ENCODE data around the gene ART4. TPM values are rescaled to one million over a fixed set of nuclear protein-coding genes. Genes with fewer than 3 reads are reported as not detected.
A peak's percentile ranks its signal among the peaks of the same experiment; 100 is the strongest.

The ART4 gene
- total RNA-seq, 3 donors from 2014 or later: not detected

DNA sequence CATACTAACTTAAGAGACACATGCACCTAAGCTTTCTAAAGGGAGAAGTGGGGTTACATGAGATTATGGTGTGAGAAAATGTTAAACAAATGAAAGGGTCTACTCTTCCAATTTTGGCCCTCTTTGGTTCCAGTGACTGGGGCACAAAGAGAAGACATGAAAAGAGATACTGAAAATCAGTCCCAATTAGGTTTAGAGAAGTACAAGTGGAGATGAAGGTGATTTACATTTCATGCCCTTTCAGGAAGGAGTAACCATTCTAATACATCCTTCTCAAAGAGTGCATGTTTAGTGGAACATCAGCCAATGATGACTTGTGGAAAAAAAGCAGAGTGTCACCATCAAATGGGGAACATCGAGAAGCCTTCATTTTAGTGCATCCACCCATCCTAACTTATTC is 27.9 kb upstream of the ART4 start:
- peaks cover 6% of the 10 kb centered on the region for H3K27me3 Mint-ChIP-seq (ENCODE audit: low read depth)
- peaks cover 6% of the 10 kb centered on the region for H3K9me3 Mint-ChIP-seq
- peaks cover 1% of the 10 kb centered on the region for H3K36me3 Mint-ChIP-seq (ENCODE audit: insufficient read depth)
- DNase-seq (no peak), ATAC-seq (no peak)
- no peaks in the 10 kb centered on the region for H3K4me1 Mint-ChIP-seq (ENCODE audit: low read depth)
- H3K4me3 Mint-ChIP-seq: no peak overlapping the region

DNA sequence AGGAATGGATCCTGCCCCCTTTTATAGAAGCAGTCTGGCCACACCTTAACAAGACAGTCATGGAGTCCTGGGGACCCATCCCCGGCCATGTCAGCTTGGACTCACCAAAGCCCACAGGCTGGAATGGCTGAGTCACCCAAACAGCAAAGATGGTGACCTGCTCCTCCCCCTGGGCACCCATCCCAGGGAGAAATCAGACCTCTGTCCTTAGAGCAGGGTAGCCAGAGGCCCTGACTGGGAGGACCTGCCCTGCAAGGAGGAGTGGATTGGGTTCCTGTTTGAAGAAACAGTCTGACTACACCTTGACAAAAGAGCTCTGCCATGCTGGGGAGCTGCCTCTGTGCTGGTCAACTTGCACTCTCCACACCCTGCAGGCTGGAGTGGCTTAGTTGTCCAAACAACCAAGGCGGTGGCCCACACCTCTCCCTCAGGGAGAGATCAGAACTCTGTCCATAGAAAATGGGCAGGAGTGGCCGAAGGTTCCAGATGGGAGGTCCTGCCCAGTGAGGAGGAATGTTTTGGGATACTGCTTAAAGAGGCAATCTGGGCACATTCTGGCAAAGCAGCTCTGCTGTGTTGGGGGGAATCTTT is 25.7 kb upstream of the ART4 start:
- DNase-seq (no peak), ATAC-seq (no peak)
- Mint-ChIP-seq H3K27me3 (ENCODE audit: low read depth) (peaks cover 6% of the 10 kb centered on the region), H3K36me3 (ENCODE audit: insufficient read depth) (peaks cover 1% of the 10 kb centered on the region), H3K4me1 (ENCODE audit: low read depth) (no peaks in the 10 kb centered on the region), H3K9me3 (peaks cover 6% of the 10 kb centered on the region), H3K4me3 (no peak overlapping the region)

GRCh38 chr12:14860490-14860889 is 17.2 kb upstream of the ART4 start:
- no peak overlapping the region for H3K4me3 Mint-ChIP-seq
- ATAC-seq (no peak), DNase-seq (no peak)
- H3K9me3 Mint-ChIP-seq: peaks cover 14% of the 10 kb centered on the region
- no peaks in the 10 kb centered on the region for H3K4me1 Mint-ChIP-seq (ENCODE audit: low read depth)
- H3K27me3 Mint-ChIP-seq (ENCODE audit: low read depth): no peaks in the 10 kb centered on the region
- H3K36me3 Mint-ChIP-seq (ENCODE audit: insufficient read depth): peaks cover 2% of the 10 kb centered on the region

- no peaks in the 10 kb centered on the region for H3K27me3 Mint-ChIP-seq (ENCODE audit: low read depth)
- H3K36me3 Mint-ChIP-seq (ENCODE audit: insufficient read depth): peaks cover 2% of the 10 kb centered on the region
- no peaks in the 10 kb centered on the region for H3K4me1 Mint-ChIP-seq (ENCODE audit: low read depth)
- no peak for DNase-seq
- no peak overlapping the region for H3K4me3 Mint-ChIP-seq
- H3K9me3 Mint-ChIP-seq: peaks cover 14% of the 10 kb centered on the region
- no peak for ATAC-seq
These were observed 15.2 kb upstream of the ART4 start for GRCh38 chr12:14858513-14858912.

- H3K9me3 Mint-ChIP-seq: peaks cover 6% of the 10 kb centered on the region
- no peaks in the 10 kb centered on the region for H3K36me3 Mint-ChIP-seq (ENCODE audit: insufficient read depth)
- H3K27me3 Mint-ChIP-seq (ENCODE audit: low read depth): no peaks in the 10 kb centered on the region
- no peaks in the 10 kb centered on the region for H3K4me1 Mint-ChIP-seq (ENCODE audit: low read depth)
- DNase-seq (no peak), ATAC-seq (no peak)
- H3K4me3 Mint-ChIP-seq: no peak overlapping the region
These were observed 11.4 kb upstream of the ART4 start for GRCh38 chr12:14854586-14855183.

- no peak for DNase-seq
- Mint-ChIP-seq H3K4me3 (no peak overlapping the region), H3K36me3 (ENCODE audit: insufficient read depth) (no peaks in the 10 kb centered on the region), H3K4me1 (ENCODE audit: low read depth) (no peaks in the 10 kb centered on the region), H3K27me3 (ENCODE audit: low read depth) (no peaks in the 10 kb centered on the region), H3K9me3 (no peaks in the 10 kb centered on the region)
- no peak for ATAC-seq
These were observed 10.6 kb upstream of the ART4 start for GRCh38 chr12:14853961-14854360.

GRCh38 chr12:14852880-14853279 is 9.6 kb upstream of the ART4 start:
- Mint-ChIP-seq H3K36me3 (ENCODE audit: insufficient read depth) (no peaks in the 10 kb centered on the region), H3K4me3 (no peak overlapping the region), H3K9me3 (no peaks in the 10 kb centered on the region), H3K4me1 (ENCODE audit: low read depth) (no peaks in the 10 kb centered on the region), H3K27me3 (ENCODE audit: low read depth) (no peaks in the 10 kb centered on the region)
- DNase-seq: no peak
- no peak for ATAC-seq

DNA sequence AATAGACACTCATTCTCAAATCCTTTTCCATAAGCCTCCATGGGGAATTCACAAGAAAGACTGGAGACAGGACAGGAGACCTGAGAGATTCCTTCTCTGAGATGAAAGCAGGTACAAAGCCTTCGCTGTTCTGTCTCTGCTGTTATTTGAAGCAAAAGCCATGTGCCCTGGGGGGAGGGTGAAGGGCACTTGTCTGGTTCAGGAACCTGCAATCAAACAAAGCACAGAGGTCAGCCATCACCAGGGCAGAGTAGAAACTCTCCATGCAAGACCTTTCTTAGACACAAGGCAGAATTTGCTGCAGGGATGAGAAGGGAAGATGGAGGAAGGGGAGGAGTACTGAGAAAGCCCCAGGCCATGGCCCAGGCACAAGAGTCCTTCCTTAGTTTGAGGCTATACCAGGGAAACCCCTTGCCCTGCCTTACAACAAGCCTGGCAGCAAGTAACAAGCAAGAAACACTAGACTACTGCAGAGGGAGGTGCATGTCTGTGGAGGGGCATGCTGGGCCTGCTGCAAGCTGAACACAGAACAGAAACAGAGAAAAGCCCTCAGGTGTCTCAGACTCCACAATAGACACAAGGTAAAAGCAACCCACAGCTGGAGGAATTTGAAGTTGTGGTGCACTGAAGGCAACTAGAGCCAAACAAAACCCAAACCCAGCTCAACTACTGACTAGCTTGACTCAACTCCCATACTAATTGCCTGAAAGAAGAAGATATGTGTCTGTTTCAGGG is 7.8 kb upstream of the ART4 start:
- no peak for ATAC-seq
- Mint-ChIP-seq H3K9me3 (no peaks in the 10 kb centered on the region), H3K36me3 (ENCODE audit: insufficient read depth) (no peaks in the 10 kb centered on the region), H3K27me3 (ENCODE audit: low read depth) (no peaks in the 10 kb centered on the region), H3K4me3 (no peak overlapping the region), H3K4me1 (ENCODE audit: low read depth) (no peaks in the 10 kb centered on the region)
- DNase-seq: no peak

GRCh38 chr12:14849661-14850060 is 6.3 kb upstream of the ART4 start:
- Mint-ChIP-seq H3K36me3 (ENCODE audit: insufficient read depth) (no peaks in the 10 kb centered on the region), H3K9me3 (no peaks in the 10 kb centered on the region), H3K4me1 (ENCODE audit: low read depth) (peaks cover 2% of the 10 kb centered on the region), H3K4me3 (no peak overlapping the region), H3K27me3 (ENCODE audit: low read depth) (no peaks in the 10 kb centered on the region)
- ATAC-seq (no peak), DNase-seq (no peak)

- Mint-ChIP-seq H3K4me1 (ENCODE audit: low read depth) (peaks cover 2% of the 10 kb centered on the region), H3K36me3 (ENCODE audit: insufficient read depth) (no peaks in the 10 kb centered on the region), H3K4me3 (no peak overlapping the region), H3K27me3 (ENCODE audit: low read depth) (no peaks in the 10 kb centered on the region), H3K9me3 (no peaks in the 10 kb centered on the region)
- no peak for DNase-seq
- no peak for ATAC-seq
These were observed 3.7 kb upstream of the ART4 start for GRCh38 chr12:14846876-14847580.

GRCh38 chr12:14846042-14846587 is 2.8 kb upstream of the ART4 start:
- ATAC-seq (no peak), DNase-seq (no peak)
- Mint-ChIP-seq H3K4me1 (ENCODE audit: low read depth) (peaks cover 2% of the 10 kb centered on the region), H3K27me3 (ENCODE audit: low read depth) (no peaks in the 10 kb centered on the region), H3K4me3 (no peak overlapping the region), H3K36me3 (ENCODE audit: insufficient read depth) (no peaks in the 10 kb centered on the region), H3K9me3 (no peaks in the 10 kb centered on the region)

DNA sequence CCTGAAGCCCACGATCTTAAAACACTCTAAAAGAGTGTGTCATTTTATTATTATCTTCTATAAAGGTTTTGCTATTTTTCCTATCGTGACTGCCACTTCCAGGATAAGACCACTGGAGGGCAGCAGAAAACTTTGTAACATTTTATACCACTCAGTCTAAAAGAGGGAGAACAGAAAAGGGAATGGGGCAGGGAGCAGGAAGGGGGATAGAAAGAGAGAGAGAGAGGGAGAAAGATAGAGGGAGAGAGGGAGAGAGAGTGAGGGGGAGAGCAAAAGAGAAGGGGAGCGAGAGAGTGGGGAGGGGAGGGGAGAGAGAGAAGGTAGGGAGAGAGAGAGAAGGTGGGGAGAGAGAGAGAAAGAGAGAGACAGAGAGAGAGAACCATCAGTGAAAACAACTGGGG is 2.0 kb upstream of the ART4 start:
- peaks cover 2% of the 10 kb centered on the region for H3K4me1 Mint-ChIP-seq (ENCODE audit: low read depth)
- H3K36me3 Mint-ChIP-seq (ENCODE audit: insufficient read depth): no peaks in the 10 kb centered on the region
- no peak overlapping the region for H3K4me3 Mint-ChIP-seq
- H3K27me3 Mint-ChIP-seq (ENCODE audit: low read depth): no peaks in the 10 kb centered on the region
- peak; percentile 33 for DNase-seq
- ATAC-seq: peak; percentile 50 to 66
- H3K9me3 Mint-ChIP-seq: no peaks in the 10 kb centered on the region

DNA sequence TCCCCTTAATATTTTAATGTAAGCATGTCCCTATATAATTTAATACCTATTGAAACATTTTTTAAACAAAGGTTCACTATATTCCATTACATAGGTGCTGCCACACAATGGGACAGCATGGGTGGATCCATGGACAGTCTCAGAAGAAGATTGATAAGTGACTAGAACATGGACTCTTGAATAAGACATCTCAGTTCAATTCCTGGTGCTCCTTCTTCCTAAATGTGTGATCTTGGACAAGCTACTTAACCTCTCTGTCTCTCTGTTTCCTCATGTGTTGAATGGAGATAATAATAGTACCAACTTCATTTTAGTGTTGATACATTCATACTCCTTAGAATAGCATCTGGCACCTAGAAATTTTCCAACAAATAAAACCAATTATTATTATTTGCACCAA is 1.1 kb upstream of the ART4 start:
- Mint-ChIP-seq H3K9me3 (no peaks in the 10 kb centered on the region), H3K4me3 (no peak overlapping the region), H3K27me3 (ENCODE audit: low read depth) (peaks cover 6% of the 10 kb centered on the region), H3K4me1 (ENCODE audit: low read depth) (peaks cover 2% of the 10 kb centered on the region), H3K36me3 (ENCODE audit: insufficient read depth) (peaks cover 3% of the 10 kb centered on the region)
- DNase-seq: no peak
- ATAC-seq: no peak

GRCh38 chr12:14842315-14842714 is 1.0 kb downstream of the ART4 start:
- peaks cover 3% of the 10 kb centered on the region for H3K36me3 Mint-ChIP-seq (ENCODE audit: insufficient read depth)
- no peak overlapping the region for H3K4me3 Mint-ChIP-seq
- DNase-seq: no peak
- peaks cover 15% of the 10 kb centered on the region for H3K27me3 Mint-ChIP-seq (ENCODE audit: low read depth)
- H3K9me3 Mint-ChIP-seq: no peaks in the 10 kb centered on the region
- peaks cover 2% of the 10 kb centered on the region for H3K4me1 Mint-ChIP-seq (ENCODE audit: low read depth)
- ATAC-seq: no peak

Measured in activated T-cell treated with anti-CD3 and anti-CD28 coated beads, Interleukin-2, amount 50 U/mL, for 4 hours (primary cell).